CD8-positive, alpha-beta memory T cell (primary cell): Measurements from ENCODE around the gene SUMO2. TPM values are rescaled to one million over a fixed set of nuclear protein-coding genes. Genes with fewer than 3 reads are reported as not detected.
"Not testable (repeated sequence)": the region's sequence is repeated elsewhere in the genome, so short reads cannot be mapped to it uniquely, and the experiment has no call there.

Experiments used
- CTCF ChIA-PET: fragments of 350-600 bp; sonication (Branson Sonifier 250); formaldehyde crosslinking; loops from one replicate; lab custom pipeline; 2021; ENCODE audit warnings: antibody characterized with exemption; lab: Charles Lee
- POLR2A ChIA-PET: fragments of 350-600 bp; sonication (Branson Sonifier 250); formaldehyde crosslinking; loops from one replicate; lab custom pipeline; 2021; ENCODE audit warnings: antibody characterized with exemption; lab: Charles Lee
- DNase-seq, 5 donors: peaks; one replicate each; pipeline versions ENCODE4 v3.0.0 to v3.0.0-alpha.2; 2020 to 2022; ENCODE audit warnings: mixed read lengths in 1 of 5
- H3K27ac ChIP-seq: one replicate; pipeline ENCODE4 v1.7.0; 2013; ENCODE audit warnings: low read depth, mild to moderate bottlenecking, low read length, moderate library complexity
- H3K27me3 ChIP-seq: 2 replicates; pipeline ENCODE4 v1.7.0; 2013; ENCODE audit warnings: low read length, mild to moderate bottlenecking; ENCODE audit not compliant: insufficient read depth, poor library complexity, severe bottlenecking
- H3K36me3 ChIP-seq: 2 replicates; pipeline ENCODE4 v1.7.0; 2013; ENCODE audit warnings: mild to moderate bottlenecking, low read length, moderate library complexity; ENCODE audit not compliant: insufficient read depth
- H3K4me1 ChIP-seq: 2 replicates; pipeline ENCODE4 v1.7.0; 2013; ENCODE audit warnings: mild to moderate bottlenecking, low read length, moderate library complexity; ENCODE audit not compliant: insufficient read depth
- H3K4me3 ChIP-seq: 2 replicates; pipeline ENCODE4 v1.7.0; 2013; ENCODE audit warnings: mild to moderate bottlenecking, low read length
- H3K9me3 ChIP-seq: 2 replicates; pipeline ENCODE4 v1.7.0; 2013; ENCODE audit warnings: mild to moderate bottlenecking, low read length
- H3K27ac Mint-ChIP-seq, 8 donors: one replicate each; pipeline ENCODE4 v1.8.0; 2020 to 2021; ENCODE audit warnings: mixed read lengths in 8 of 8, mild to moderate bottlenecking in 6 of 8, inconsistent platforms in 3 of 8, moderate library complexity in 3 of 8
- H3K27me3 Mint-ChIP-seq, 2 donors: one replicate each; pipeline ENCODE4 v1.8.0; 2020 to 2021; ENCODE audit warnings: mixed read lengths in 2 of 2, mild to moderate bottlenecking in 1 of 2, moderate library complexity in 1 of 2
- H3K36me3 Mint-ChIP-seq, 3 donors: one replicate each; pipeline ENCODE4 v1.8.0; 2020 to 2021; ENCODE audit warnings: mixed read lengths in 3 of 3, inconsistent platforms in 1 of 3, mild to moderate bottlenecking in 1 of 3
- H3K4me1 Mint-ChIP-seq, 3 donors: one replicate each; pipeline ENCODE4 v1.8.0; 2020 to 2021; ENCODE audit warnings: mixed read lengths in 3 of 3, inconsistent platforms in 1 of 3, mild to moderate bottlenecking in 1 of 3
- H3K4me3 Mint-ChIP-seq, 7 donors: one replicate each; pipeline ENCODE4 v1.8.0; 2020 to 2021; ENCODE audit warnings: mixed read lengths in 7 of 7, mild to moderate bottlenecking in 6 of 7, moderate library complexity in 4 of 7, inconsistent platforms in 2 of 7
- H3K9me3 Mint-ChIP-seq, 5 donors: one replicate each; pipeline ENCODE4 v1.8.0; 2020 to 2022; ENCODE audit warnings: mixed read lengths in 5 of 5, mild to moderate bottlenecking in 3 of 5, moderate library complexity in 2 of 5, inconsistent platforms in 1 of 5
- polyA plus RNA-seq: library from polyadenylated mRNA; unstranded; fragments of 300-500 nt; fragmentation: Illumina TruSeq; gene quantifications from one replicate; pipeline ENCODE4 v1.2.3, GENCODE V29; 2021
- total RNA-seq, 2 experiments: library from RNA; stranded (reverse); gene quantifications; one replicate each; pipeline ENCODE4 v1.2.3, GENCODE V29; 2021

The SUMO2 gene
- total and polyA plus RNA-seq, 3 experiments from 2014 or later: 405 to 687 (median 653) TPM

DNA sequence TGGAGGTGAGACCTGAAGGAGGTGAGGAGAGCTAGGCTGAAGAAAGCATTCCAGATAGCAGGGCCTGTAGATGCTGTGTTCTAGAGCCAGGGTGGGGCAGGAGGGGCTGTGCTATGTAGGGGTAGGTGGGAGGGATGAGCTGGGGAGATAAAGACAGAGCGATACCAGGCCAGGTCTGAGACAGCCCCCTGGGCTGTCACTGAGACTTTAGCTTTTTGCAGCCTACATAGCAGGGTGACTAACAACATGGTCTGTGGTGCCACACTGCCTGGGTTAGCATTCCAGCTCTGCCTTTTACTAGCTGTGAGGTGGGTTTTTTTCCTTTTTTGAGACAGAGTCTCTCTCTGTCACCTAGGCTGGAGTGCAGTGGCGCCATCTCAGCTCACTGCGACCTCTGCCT is 37.1 kb upstream of the SUMO2 start:
- Histone ChIP-seq H3K4me1 (no peaks in the 10 kb centered on the region), H3K36me3 (peaks cover 43% of the 10 kb centered on the region), H3K27ac (no peak overlapping the region), H3K4me3 (no peak overlapping the region), H3K27me3 (no peaks in the 10 kb centered on the region), H3K9me3 (no peaks in the 10 kb centered on the region)
- H3K27ac Mint-ChIP-seq: peak overlapping the region in 2 of 8 donors; percentile 4 to 69
- DNase-seq: no peak
- H3K4me1 Mint-ChIP-seq: peaks cover 0 to 7% (median 0%) of the 10 kb centered on the region in 3 donors
- no peaks in the 10 kb centered on the region for H3K27me3 Mint-ChIP-seq
- no peaks in the 10 kb centered on the region for H3K9me3 Mint-ChIP-seq
- CTCF ChIA-PET: interaction anchor here (1.2 to 1.4 kb wide), 2 partner anchors 18 to 20 kb away, joined by 4 read pairs; no protein-coding TSS in a partner anchor
- POLR2A ChIA-PET: interaction anchor here (0.9 kb wide), 1 partner anchor 27 kb away, joined by 4 read pairs; no protein-coding TSS in a partner anchor
- H3K36me3 Mint-ChIP-seq: peaks cover 12 to 72% (median 16%) of the 10 kb centered on the region in 3 donors
- H3K4me3 Mint-ChIP-seq: no peak overlapping the region

DNA sequence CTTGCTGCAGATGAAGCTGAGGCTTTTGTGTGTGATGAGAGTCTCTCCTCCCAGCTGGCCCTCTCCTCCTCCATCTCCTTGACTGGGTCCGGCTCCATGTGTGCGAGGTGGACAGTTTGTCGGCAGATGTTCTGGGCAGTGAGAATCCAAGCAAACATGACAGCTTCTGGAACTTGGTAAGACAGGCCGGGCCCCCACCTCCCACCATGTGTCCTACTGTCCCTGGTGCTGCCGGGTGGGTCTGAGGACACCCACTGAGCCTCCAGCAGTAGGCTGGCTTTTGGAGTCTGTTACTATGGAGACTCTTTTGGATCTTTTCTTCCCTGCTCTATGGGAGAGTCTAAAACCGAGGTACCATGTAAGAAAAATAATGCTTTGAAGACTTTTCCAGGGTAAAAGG is 35.4 kb upstream of the SUMO2 start:
- H3K27me3 ChIP-seq: no peaks in the 10 kb centered on the region
- Mint-ChIP-seq H3K27me3 (no peaks in the 10 kb centered on the region), H3K4me1 (peaks cover 0 to 7% (median 0%) of the 10 kb centered on the region in 3 donors), H3K27ac (no peak overlapping the region), H3K36me3 (peaks cover 12 to 77% (median 16%) of the 10 kb centered on the region in 3 donors), H3K9me3 (no peaks in the 10 kb centered on the region), H3K4me3 (no peak overlapping the region)
- H3K36me3 ChIP-seq: peaks cover 51% of the 10 kb centered on the region
- ChIA-PET POLR2A (no interaction called here), CTCF (interaction anchor here (0.9 kb wide), 1 partner anchor 71 kb away, joined by 4 read pairs; the partner anchor contains the start of gene SLC25A19)
- no peak overlapping the region for H3K27ac ChIP-seq
- no peak overlapping the region for H3K4me3 ChIP-seq
- H3K4me1 ChIP-seq: no peaks in the 10 kb centered on the region
- no peak for DNase-seq
- H3K9me3 ChIP-seq: no peaks in the 10 kb centered on the region

DNA sequence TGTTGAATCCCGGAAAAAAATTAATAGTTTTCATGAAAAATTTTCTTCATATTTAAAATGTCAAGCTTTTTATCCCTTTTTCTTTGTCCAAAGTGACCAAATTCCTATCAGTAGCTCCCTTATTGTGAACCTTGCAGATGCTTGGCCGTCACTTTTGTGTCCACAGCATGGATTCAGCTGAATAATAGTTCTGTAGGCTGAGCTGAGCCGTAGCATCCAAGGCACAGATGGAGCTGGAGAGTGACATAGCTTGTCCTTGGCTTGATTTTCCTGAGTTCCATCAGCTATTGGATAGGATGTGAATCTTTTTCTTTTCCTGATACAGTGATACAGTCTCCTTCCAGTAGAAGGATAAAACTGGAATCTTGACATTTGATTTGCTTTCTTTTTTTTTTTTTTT is 26.3 kb upstream of the SUMO2 start:
- no peak overlapping the region for H3K27ac ChIP-seq
- no peaks in the 10 kb centered on the region for H3K27me3 ChIP-seq
- H3K4me3 ChIP-seq: no peak overlapping the region
- H3K4me3 Mint-ChIP-seq: peak overlapping the region in 1 of 7 donors; percentile 64
- no peaks in the 10 kb centered on the region for H3K9me3 ChIP-seq
- H3K27ac Mint-ChIP-seq: peak overlapping the region in 2 of 8 donors; percentile 9 to 60
- CTCF ChIA-PET: interaction anchor here (0.8 to 0.9 kb wide), 2 partner anchors 9 to 26 kb away, joined by 3 to 4 read pairs; no protein-coding TSS in a partner anchor
- H3K36me3 Mint-ChIP-seq: peaks cover 4 to 54% (median 9%) of the 10 kb centered on the region in 3 donors
- peaks cover 19% of the 10 kb centered on the region for H3K36me3 ChIP-seq
- H3K27me3 Mint-ChIP-seq: no peaks in the 10 kb centered on the region
- peaks cover 24 to 39% (median 31%) of the 10 kb centered on the region in 3 donors for H3K4me1 Mint-ChIP-seq
- H3K9me3 Mint-ChIP-seq: no peaks in the 10 kb centered on the region
- H3K4me1 ChIP-seq: peaks cover 8% of the 10 kb centered on the region
- no peak for DNase-seq
- POLR2A ChIA-PET: interaction anchor here (0.7 kb wide), 2 partner anchors 36 to 54 kb away, joined by 3 to 10 read pairs; no protein-coding TSS in a partner anchor

DNA sequence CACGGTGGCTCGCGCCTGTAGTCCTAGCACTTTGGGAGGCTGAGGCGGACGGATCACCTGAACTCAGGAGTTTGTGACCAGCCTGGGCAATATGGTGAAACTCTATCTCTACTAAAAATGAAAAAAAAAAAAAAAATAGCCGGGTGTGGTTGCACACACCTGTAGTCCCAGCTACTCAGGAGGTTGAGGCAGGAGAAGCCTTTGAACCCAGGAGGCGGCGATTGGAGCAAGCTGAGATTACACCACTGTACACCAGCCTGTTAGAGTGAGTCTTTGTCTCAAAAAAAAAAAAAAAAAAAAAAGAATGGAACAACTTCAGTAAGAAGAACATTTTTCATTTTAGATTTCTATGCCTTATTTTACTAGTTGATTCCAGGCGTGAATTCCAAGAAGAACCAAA is 25.4 kb upstream of the SUMO2 start:
- no peaks in the 10 kb centered on the region for H3K9me3 Mint-ChIP-seq
- peaks cover 26 to 39% (median 34%) of the 10 kb centered on the region in 3 donors for H3K4me1 Mint-ChIP-seq
- POLR2A ChIA-PET: no interaction called here
- peak overlapping the region in 4 of 7 donors; percentile 18 to 69 (median 56) for H3K4me3 Mint-ChIP-seq
- H3K27ac Mint-ChIP-seq: peak overlapping the region in 1 of 8 donors; percentile 71
- H3K27me3 ChIP-seq: no peaks in the 10 kb centered on the region
- no peaks in the 10 kb centered on the region for H3K27me3 Mint-ChIP-seq
- H3K4me3 ChIP-seq: no peak overlapping the region
- CTCF ChIA-PET: interaction anchor here (0.9 kb wide), 2 partner anchors 27 to 96 kb away, joined by 3 read pairs; no protein-coding TSS in a partner anchor
- DNase-seq: no peak
- no peaks in the 10 kb centered on the region for H3K9me3 ChIP-seq
- peaks cover 8% of the 10 kb centered on the region for H3K4me1 ChIP-seq
- peaks cover 14% of the 10 kb centered on the region for H3K36me3 ChIP-seq
- no peak overlapping the region for H3K27ac ChIP-seq
- peaks cover 4 to 47% (median 9%) of the 10 kb centered on the region in 3 donors for H3K36me3 Mint-ChIP-seq

DNA sequence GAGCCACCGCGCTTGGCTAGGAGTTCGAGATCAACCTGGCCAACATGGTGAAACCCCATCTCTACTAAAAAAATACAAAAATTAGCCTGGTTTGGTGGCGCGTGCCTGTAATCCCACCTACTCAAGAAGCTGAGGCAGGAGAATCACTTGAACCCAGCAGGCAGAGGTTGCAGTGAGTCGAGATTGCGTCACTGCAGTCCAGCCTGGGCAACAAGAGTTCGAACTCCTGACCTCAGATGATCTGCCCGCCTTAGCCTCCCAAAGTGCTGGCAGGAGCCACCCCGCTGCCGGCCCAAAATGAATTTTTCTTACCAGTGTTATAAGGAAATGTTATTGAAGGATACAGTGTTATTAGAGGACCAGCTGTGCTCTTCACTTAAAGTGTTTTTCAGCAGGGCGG is 25.0 kb upstream of the SUMO2 start:
- Histone ChIP-seq H3K27ac (no peak overlapping the region), H3K27me3 (no peaks in the 10 kb centered on the region), H3K9me3 (no peaks in the 10 kb centered on the region), H3K4me3 (no peak overlapping the region), H3K4me1 (peaks cover 8% of the 10 kb centered on the region), H3K36me3 (peaks cover 10% of the 10 kb centered on the region)
- Mint-ChIP-seq H3K27ac (peak overlapping the region in 2 of 8 donors; percentile 71 to 88), H3K4me1 (peaks cover 26 to 39% (median 34%) of the 10 kb centered on the region in 3 donors), H3K36me3 (peaks cover 4 to 43% (median 7%) of the 10 kb centered on the region in 3 donors), H3K9me3 (no peaks in the 10 kb centered on the region), H3K4me3 (peak overlapping the region in 5 of 7 donors; percentile 18 to 69 (median 48)), H3K27me3 (no peaks in the 10 kb centered on the region)
- no peak for DNase-seq
- CTCF ChIA-PET: interaction anchor here (0.9 kb wide), 2 partner anchors 33 to 96 kb away, joined by 3 read pairs; no protein-coding TSS in a partner anchor
- POLR2A ChIA-PET: interaction anchor here (0.8 kb wide), 1 partner anchor 199 kb away, joined by 3 read pairs; no protein-coding TSS in a partner anchor

DNA sequence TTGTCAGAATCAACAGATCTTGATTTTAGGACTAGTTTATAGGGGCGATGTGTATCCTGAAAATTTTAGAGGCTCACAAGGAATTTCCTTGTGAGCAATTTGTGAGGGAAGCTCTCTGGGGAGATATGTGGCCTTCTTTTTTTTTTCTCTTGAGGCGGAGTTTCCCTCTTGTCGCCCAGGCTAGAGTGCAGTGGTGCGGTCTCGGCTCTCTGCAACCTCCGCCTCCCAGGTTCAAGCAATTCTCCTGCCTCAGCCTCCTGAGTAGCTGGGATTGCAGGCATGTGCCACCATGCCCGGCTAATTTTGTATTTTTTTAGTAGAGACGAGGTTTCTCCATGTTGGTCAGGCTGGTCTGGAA is 24.3 kb upstream of the SUMO2 start:
- H3K4me1 ChIP-seq, H3K4me3 ChIP-seq, H3K9me3 ChIP-seq, H3K27me3 ChIP-seq, H3K27ac ChIP-seq, H3K9me3 Mint-ChIP-seq, H3K27me3 Mint-ChIP-seq, DNase-seq, H3K36me3 ChIP-seq: not testable (repeated sequence)
- ChIA-PET POLR2A (interaction anchor here (0.8 kb wide), 1 partner anchor 199 kb away, joined by 3 read pairs; no protein-coding TSS in a partner anchor), CTCF (interaction anchor here (0.9 to 9.2 kb wide), 3 partner anchors 33 to 92 kb away, joined by 3 to 174 read pairs (median 4); no protein-coding TSS in a partner anchor)
- H3K27ac Mint-ChIP-seq: peak overlapping the region in 5 of 8 donors; percentile 42 to 99 (median 98)
- H3K4me3 Mint-ChIP-seq: peak overlapping the region; percentile 42 to 98 (median 96)
- peaks cover 4 to 39% (median 7%) of the 10 kb centered on the region in 3 donors for H3K36me3 Mint-ChIP-seq
- peaks cover 26 to 39% (median 34%) of the 10 kb centered on the region in 3 donors for H3K4me1 Mint-ChIP-seq

DNA sequence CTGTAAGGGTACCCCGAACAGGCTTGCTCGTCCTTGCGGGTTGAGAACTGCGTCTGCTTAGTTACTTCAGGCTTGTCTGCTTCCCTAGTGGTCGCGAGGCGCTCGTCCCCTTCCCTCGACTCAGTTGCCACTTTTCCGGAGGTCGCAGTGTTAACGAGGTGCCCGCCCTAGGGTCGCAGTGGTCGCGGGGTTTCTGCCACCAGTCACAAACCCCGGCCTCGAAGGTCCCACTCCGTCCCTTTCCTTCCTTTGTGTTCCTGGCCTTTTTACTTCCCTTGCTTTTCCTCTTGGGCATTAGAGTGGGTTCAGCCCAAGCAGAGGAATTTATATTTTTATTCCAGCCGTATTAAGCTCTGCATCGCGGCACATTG is 23.0 kb upstream of the SUMO2 start:
- H3K9me3 Mint-ChIP-seq: no peaks in the 10 kb centered on the region
- DNase-seq: no peak
- H3K4me1 ChIP-seq: peaks cover 8% of the 10 kb centered on the region
- POLR2A ChIA-PET: interaction anchor here (0.6 to 1.0 kb wide), 2 partner anchors 69 to 84 kb away, joined by 3 to 4 read pairs; partner anchors contain the start of gene SLC25A19
- H3K27me3 ChIP-seq: no peaks in the 10 kb centered on the region
- no peaks in the 10 kb centered on the region for H3K36me3 ChIP-seq
- H3K27ac ChIP-seq: peak overlapping the region; percentile 91
- peaks cover 31 to 45% (median 39%) of the 10 kb centered on the region in 3 donors for H3K4me1 Mint-ChIP-seq
- peaks cover 4 to 30% (median 4%) of the 10 kb centered on the region in 3 donors for H3K36me3 Mint-ChIP-seq
- CTCF ChIA-PET: interaction anchor here (1.0 to 9.2 kb wide), 5 partner anchors 16 to 195 kb away, joined by 3 to 174 read pairs (median 4); no protein-coding TSS in a partner anchor
- no peaks in the 10 kb centered on the region for H3K27me3 Mint-ChIP-seq
- H3K9me3 ChIP-seq: no peaks in the 10 kb centered on the region
- H3K4me3 Mint-ChIP-seq: peak overlapping the region; percentile 94 to 98 (median 96)
- peak overlapping the region; percentile 93 to 99 (median 98) for H3K27ac Mint-ChIP-seq
- peak overlapping the region; percentile 92 for H3K4me3 ChIP-seq
